Natural killer cell (primary cell): ENCODE measurements around the gene SEC16A. TPM values are rescaled to one million over a fixed set of nuclear protein-coding genes. Genes with fewer than 3 reads are reported as not detected.

ENCODE experiments used
- ATAC-seq, 3 donors: fragments of 150-1000 bp in 2 of 3; fragments of 200-7000 bp in 1 of 3; cut with Tn5 transposase; 1 replicate in 1 of 3; 2 replicates in 2 of 3; pipeline ENCODE4 v1.10.0; 2021; ENCODE audit warnings: mild to moderate bottlenecking in 2 of 3, moderate library complexity in 2 of 3
- DNase-seq, 2 donors: peaks; one replicate each; pipeline versions ENCODE4 v3.0.0 to v3.0.0-alpha.2; 2013 to 2021; ENCODE audit warnings: mixed read lengths in 1 of 2
- H3K27ac ChIP-seq: one replicate; pipeline ENCODE4 v1.5.1; 2013; ENCODE audit warnings: mild to moderate bottlenecking, low read length
- H3K27me3 ChIP-seq: one replicate; pipeline ENCODE4 v1.6.1; 2013; ENCODE audit warnings: low read length; ENCODE audit not compliant: control insufficient read depth, insufficient read depth
- H3K36me3 ChIP-seq: one replicate; pipeline ENCODE4 v1.6.1; 2013; ENCODE audit warnings: low read length; ENCODE audit not compliant: control insufficient read depth, insufficient read depth
- H3K4me1 ChIP-seq: one replicate; pipeline ENCODE4 v1.6.1; 2013; ENCODE audit warnings: low read length; ENCODE audit not compliant: control insufficient read depth, insufficient read depth
- H3K4me3 ChIP-seq: one replicate; pipeline ENCODE4 v1.5.1; 2013; ENCODE audit warnings: low read length
- H3K9me3 ChIP-seq: one replicate; pipeline ENCODE4 v1.6.1; 2013; ENCODE audit warnings: low read length; ENCODE audit not compliant: control insufficient read depth, insufficient read depth
- H3K27ac Mint-ChIP-seq, 2 donors: one replicate each; pipeline ENCODE4 v1.8.0; 2022; ENCODE audit warnings: mild to moderate bottlenecking in 2 of 2, mixed read lengths in 2 of 2, moderate library complexity in 1 of 2
- H3K27me3 Mint-ChIP-seq, 2 donors: one replicate each; pipeline ENCODE4 v1.8.0; 2022; ENCODE audit warnings: low read depth in 2 of 2, mixed read lengths in 2 of 2
- H3K36me3 Mint-ChIP-seq: one replicate; pipeline ENCODE4 v1.8.0; 2022; ENCODE audit warnings: mixed read lengths
- H3K4me1 Mint-ChIP-seq, 2 donors: one replicate each; pipeline ENCODE4 v1.8.0; 2022; ENCODE audit warnings: mixed read lengths in 2 of 2
- H3K4me3 Mint-ChIP-seq: one replicate; pipeline ENCODE4 v1.8.0; 2022; ENCODE audit warnings: mild to moderate bottlenecking, moderate library complexity, mixed read lengths
- H3K9me3 Mint-ChIP-seq, 2 donors: one replicate each; pipeline ENCODE4 v1.8.0; 2022; ENCODE audit warnings: mixed read lengths in 2 of 2
- CTCF ChIP-seq: fragments of 200-600 bp; IDR thresholded peaks from one replicate; pipeline ENCODE4 v1.8.0; 2022; ENCODE audit warnings: antibody characterized with exemption
- WGBS: methylation state at CpG from one replicate; pipeline ENCODE4 v1.1.7; 2013; ENCODE audit warnings: missing lambda C conversion rate; ENCODE audit not compliant: insufficient coverage; 5-methylcytosine and 5-hydroxymethylcytosine counted together
- intact Hi-C: fragments of 100-400 bp; cut with micrococcal nuclease; formaldehyde crosslinking; loops from one replicate; pipeline ENCODE4 v1.14.2; 2022
- total RNA-seq, 4 donors: library from RNA; stranded (reverse); fragments of 120-200 nt in 1 of 4; gene quantifications; one replicate each; pipeline versions ENCODE4 v1.2.3 to v1.2.4, GENCODE V29; 2013 to 2022

SEC16A gene
- total RNA-seq, 3 donors from 2014 or later (not counting 1 experiment from before 2014, with no cell fraction given) = 84.3 to 89.0 (median 87.1) TPM

DNA sequence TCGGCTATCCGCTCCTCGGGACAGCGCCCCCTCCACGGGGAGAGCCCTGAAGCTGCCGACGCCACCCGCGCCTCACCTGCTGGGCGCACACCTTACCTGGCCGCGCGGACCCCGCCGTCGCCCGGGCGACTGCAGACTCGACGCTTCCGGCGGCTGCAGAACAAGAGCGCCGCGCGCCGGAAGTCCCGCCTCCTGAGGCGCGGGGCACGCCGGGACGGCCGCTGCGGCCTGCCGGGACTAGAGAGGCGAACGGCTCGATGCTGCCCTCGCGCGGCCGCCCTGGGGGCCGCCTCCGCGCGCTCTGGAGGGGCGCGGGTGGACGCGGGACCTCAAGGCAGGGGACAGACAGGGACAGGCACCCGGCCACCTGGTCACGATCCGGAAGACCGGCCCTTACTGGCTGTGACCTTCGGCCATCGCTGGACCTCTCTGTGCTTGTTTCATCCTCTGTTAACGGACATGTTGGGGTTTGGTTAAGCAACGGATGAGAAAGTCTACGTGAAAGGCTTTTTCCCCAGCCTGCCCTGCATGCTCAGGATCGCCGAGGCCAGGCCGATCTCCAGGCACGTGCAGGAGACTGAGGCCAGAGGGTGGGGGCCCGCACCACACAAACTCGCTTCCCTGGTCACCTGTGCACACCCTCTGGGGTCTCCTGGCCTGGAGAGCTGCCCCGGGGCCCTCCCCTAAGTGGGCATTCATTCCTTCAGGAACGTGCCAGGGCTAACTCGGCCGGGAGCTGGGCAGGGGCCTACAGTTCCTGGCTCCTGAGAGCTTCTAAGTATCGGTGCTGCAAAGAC is 82.6 kb downstream of the SEC16A start, which contains the start of gene SNAPC4:
TSS of gene SNAPC4 (minus strand) at position 133 of the 797 bp plus-strand sequence. CDS start 1,742 bp downstream, outside the sequence.
- H3K27ac Mint-ChIP-seq = peak within 1 kb of the TSS; percentile 57 to 72

DNA sequence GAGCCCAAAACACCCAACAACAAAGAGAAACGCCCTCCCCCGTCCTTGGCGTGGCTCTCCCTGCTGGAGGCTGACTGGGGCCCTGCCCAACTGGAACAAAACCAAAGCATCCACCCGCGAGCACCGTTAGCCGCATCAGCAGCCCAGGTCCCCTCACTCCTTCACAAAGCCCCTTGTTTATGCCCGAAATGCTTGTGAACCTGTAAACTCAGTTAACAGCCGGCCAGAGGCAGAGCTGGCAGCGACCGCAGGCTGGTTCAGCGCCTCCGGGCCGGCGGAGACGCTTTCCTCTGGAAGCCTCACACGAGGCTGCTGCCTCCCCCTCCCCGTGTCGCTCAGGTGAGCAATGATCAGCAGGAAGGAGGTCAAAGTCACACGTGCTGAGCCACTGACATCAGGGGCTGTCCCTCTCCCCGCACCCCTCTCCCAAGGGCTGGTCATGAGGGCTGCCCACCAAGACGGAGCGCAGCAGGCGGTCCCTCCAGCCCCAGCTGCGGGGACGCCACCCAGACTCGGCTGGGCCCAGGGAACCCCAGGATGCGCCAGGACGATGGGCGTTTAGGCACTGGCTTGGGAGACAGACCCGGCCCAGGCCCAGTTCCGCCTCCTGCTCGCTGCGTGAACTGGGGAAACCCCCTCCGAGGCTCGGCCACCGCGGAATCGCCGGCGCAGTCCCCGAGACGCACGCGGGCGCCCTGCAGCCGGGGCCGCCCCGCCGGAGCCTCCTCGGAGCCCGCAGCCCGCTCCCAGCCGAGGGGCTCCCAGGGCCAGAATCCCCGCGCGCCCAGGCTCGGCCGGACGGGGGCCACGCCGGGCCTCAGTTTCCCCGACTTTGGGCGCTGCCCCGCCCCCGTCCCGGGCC is 83.4 kb downstream of the SEC16A start:
- intact Hi-C loops = loop anchor here (1.0 to 10.0 kb wide), 2 partner anchors 11 to 85 kb away; partner anchors contain the start of genes ENTR1 and PMPCA
- peak overlapping the region; percentile 46 for H3K4me3 ChIP-seq
- peak in 1 of 2 donors; percentile 68 for DNase-seq
- no peak for TF ChIP-seq CTCF
- no peaks in the 10 kb centered on the region for H3K9me3 Mint-ChIP-seq
- 3% methylated on average over 67 of the region's 67 CpGs for WGBS
- no peaks in the 10 kb centered on the region for H3K36me3 Mint-ChIP-seq
- H3K27ac ChIP-seq = no peak overlapping the region
- peak; percentile 34 to 50 (median 45) for ATAC-seq
- H3K4me1 Mint-ChIP-seq = peaks cover 17 to 22% of the 10 kb centered on the region in 2 donors
- peaks cover 24% of the 10 kb centered on the region for H3K36me3 ChIP-seq
- H3K27me3 ChIP-seq = no peaks in the 10 kb centered on the region
- H3K4me3 Mint-ChIP-seq = peak overlapping the region; percentile 84
- H3K4me1 ChIP-seq = peaks cover 45% of the 10 kb centered on the region
- no peaks in the 10 kb centered on the region for H3K27me3 Mint-ChIP-seq
- no peaks in the 10 kb centered on the region for H3K9me3 ChIP-seq
- peak overlapping the region; percentile 57 to 72 for H3K27ac Mint-ChIP-seq

More for the DNA sequence above, 82.6 kb downstream of the SEC16A start, which contains the start of gene SNAPC4:
- ATAC-seq = peak; percentile 91 to 94 (median 91)
- 10% methylated on average over 71 of the region's 71 CpGs for WGBS
- H3K9me3 Mint-ChIP-seq = no peaks in the 10 kb centered on the region
- H3K27me3 Mint-ChIP-seq = no peaks in the 10 kb centered on the region
- H3K9me3 ChIP-seq = no peaks in the 10 kb centered on the region
- peak within 1 kb of the TSS; percentile 84 for H3K4me3 Mint-ChIP-seq
- peaks cover 20% of the 10 kb centered on the region for H3K36me3 ChIP-seq
- intact Hi-C loops = loop anchor here (1.0 to 10.0 kb wide), 2 partner anchors 10 to 85 kb away; partner anchors contain the start of genes ENTR1 and PMPCA
- peak within 1 kb of the TSS; percentile 37 for H3K27ac ChIP-seq
- peak within 1 kb of the TSS; percentile 46 for H3K4me3 ChIP-seq
- peaks cover 54% of the 10 kb centered on the region for H3K4me1 ChIP-seq
- H3K4me1 Mint-ChIP-seq = peaks cover 23 to 30% of the 10 kb centered on the region in 2 donors
- no peaks in the 10 kb centered on the region for H3K27me3 ChIP-seq
- peak; percentile 88 to 95 for DNase-seq
- H3K36me3 Mint-ChIP-seq = no peaks in the 10 kb centered on the region
- TF ChIP-seq CTCF = peak; percentile 93

GRCh38 chr9:136398286-136398685 is 84.6 kb downstream of the SEC16A start:
- no peaks in the 10 kb centered on the region for H3K27me3 Mint-ChIP-seq
- Histone ChIP-seq H3K27ac (no peak overlapping the region), H3K4me3 (no peak overlapping the region), H3K36me3 (peaks cover 31% of the 10 kb centered on the region), H3K27me3 (no peaks in the 10 kb centered on the region), H3K9me3 (no peaks in the 10 kb centered on the region), H3K4me1 (peaks cover 34% of the 10 kb centered on the region)
- DNase-seq (no peak), ATAC-seq (no peak)
- no peak for TF ChIP-seq CTCF
- intact Hi-C loops = no loop called here
- peaks cover 12 to 20% of the 10 kb centered on the region in 2 donors for H3K4me1 Mint-ChIP-seq
- peak overlapping the region; percentile 84 for H3K4me3 Mint-ChIP-seq
- H3K27ac Mint-ChIP-seq = peak overlapping the region in 1 of 2 donors; percentile 57
- 98% methylated on average over 12 of the region's 12 CpGs for WGBS
- H3K36me3 Mint-ChIP-seq = no peaks in the 10 kb centered on the region
- H3K9me3 Mint-ChIP-seq = no peaks in the 10 kb centered on the region
